Urothelium cell line (cell line): Measurements from ENCODE around the gene HNRNPCL1.
"Not testable (repeated sequence)": the region's sequence is repeated elsewhere in the genome, so short reads cannot be mapped to it uniquely, and the experiment has no call there.

ENCODE experiments used
- DNase-seq: peaks from one replicate; pipeline ENCODE4 v3.0.0; 2011; ENCODE audit warnings: low spot score, mixed read lengths
- FAIRE-seq: peaks from 2 replicates; lab custom pipeline; 2011; peaks lifted over from hg19 to GRCh38; lab: Jason Lieb, UNC

Gene HNRNPCL1

DNA sequence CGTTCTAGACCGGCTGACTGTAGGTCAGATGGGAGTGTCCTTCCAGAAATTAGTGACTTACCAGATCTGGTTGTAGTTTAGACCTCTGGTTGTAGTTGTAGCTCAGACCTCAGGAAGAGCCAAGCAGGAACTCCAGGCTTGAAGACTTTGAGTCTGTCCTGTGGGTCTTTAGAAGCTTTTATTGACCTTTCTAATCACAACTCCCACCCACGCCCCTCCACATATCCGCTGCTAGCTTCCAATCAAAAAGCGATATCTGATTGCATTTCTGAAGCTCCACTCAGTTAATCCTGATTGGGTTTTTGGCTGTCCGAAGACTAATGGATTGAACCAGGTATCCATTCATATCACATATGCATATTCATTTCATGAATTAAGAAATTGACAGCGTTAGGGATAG, at the start of gene HNRNPCL1:
TSS of gene HNRNPCL1 (minus strand) at position 101 of the 400 bp plus-strand sequence. CDS start 431 bp downstream, outside the sequence.
- not testable (repeated sequence) for DNase-seq, FAIRE-seq

DNA sequence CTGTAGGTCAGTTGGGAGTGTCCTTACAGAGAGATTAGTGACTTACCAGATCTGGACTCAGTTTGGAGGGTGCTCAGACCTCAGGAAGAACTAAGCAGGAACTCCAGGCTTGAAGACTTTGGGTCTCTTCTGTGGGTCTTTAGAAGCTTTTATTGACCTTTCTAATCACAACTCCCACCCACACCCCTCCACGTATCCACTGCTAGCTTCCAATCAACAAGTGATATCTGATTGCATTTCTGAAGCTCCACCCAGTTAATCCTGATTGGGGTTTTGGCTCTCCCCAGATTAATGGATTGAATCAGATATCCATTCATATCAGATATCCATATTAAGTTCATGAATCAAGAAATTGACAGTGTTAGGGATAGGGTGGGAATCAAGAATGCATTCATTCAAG, 49.6 kb upstream of the HNRNPCL1 start, which contains the start of gene PRAMEF10:
TSS of gene PRAMEF10 (minus strand) at position 101 of the 400 bp plus-strand sequence. CDS start 2,423 bp downstream, outside the sequence.
- DNase-seq: not testable (repeated sequence)

DNA sequence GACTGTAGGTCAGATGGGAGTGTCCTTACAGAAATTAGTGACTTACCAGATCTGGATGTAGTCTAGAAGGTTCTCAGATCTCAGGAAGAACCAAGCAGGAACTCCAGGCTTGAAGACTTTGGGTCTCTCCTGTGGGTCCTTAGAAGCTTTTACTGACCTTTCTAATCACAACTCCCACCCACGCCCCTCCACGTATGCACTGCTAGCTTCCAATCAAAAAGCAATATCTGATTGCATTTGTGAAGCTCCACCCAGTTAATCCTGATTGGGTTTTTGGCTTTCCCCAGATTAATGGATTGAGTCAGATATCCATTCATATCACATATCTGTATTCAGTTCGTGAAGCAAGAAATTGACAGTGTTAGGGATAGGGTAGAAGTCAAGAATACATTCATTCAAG, 37.6 kb upstream of the HNRNPCL1 start, which contains the start of gene PRAMEF4:
TSS of gene PRAMEF4 (minus strand) at position 101 of the 400 bp plus-strand sequence. CDS start 2,807 bp downstream, outside the sequence.
- DNase-seq, FAIRE-seq: not testable (repeated sequence)

More for the DNA sequence above, 49.6 kb upstream of the HNRNPCL1 start, which contains the start of gene PRAMEF10:
- FAIRE-seq: not testable (repeated sequence)

DNA sequence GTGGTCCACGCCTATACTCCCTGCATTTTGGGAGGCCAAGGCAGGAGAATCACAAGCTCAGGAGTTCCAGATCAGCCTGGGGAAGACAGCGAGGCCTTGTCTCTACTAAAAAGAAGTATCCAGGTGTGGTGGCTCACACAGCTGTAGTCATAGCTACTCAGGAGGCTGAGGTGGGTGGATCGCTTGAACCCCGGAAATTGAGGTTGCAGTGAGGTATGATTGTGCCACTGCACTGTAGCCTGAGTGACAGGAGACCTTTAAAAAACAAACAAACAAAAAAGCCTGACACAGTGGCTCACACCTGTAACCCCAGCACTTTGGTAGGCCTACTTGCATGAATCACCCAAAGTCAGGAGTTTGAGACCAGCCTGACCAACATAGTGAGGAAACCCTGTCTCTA, 29.9 kb upstream of the HNRNPCL1 start:
- not testable (repeated sequence) for FAIRE-seq

DNA sequence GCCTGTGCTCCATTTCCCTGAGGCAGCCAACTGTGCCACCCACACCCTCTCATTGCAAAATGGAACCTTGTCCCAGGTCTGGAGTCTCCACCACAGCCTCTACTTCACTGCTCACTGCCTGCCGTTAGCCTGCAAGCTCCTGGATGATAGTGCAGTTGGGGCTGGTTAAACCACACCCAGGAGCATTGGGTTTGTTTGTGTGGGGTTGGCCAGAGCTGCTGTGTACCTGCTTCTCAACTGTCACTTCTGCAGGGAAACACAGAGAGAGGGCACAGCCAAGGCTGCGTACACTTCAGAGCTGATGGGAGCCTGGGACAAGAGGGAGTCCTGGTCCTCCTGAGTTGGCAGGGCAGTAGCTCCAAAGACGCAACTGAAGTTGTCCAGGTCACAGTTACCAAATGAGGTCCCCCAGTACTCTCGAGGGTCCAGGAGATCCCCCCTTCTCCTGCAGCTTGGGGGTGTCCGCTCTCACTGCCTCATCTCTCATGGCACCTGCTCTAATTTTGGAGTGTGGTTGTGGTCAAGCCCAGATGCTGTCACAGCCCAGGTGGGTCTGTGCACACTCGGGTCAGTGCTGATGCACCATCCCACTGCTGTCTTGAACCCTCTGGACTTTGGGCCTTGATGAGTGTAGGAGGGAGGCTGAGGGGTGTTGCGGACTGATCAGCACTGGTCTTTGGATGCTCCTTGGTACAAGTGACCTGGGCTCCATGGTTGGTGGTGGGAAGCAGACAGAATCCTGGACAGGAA, 14.8 kb upstream of the HNRNPCL1 start:
- not testable (repeated sequence) for FAIRE-seq, DNase-seq

More for the DNA sequence above, 29.9 kb upstream of the HNRNPCL1 start:
- not testable (repeated sequence) for DNase-seq

DNA sequence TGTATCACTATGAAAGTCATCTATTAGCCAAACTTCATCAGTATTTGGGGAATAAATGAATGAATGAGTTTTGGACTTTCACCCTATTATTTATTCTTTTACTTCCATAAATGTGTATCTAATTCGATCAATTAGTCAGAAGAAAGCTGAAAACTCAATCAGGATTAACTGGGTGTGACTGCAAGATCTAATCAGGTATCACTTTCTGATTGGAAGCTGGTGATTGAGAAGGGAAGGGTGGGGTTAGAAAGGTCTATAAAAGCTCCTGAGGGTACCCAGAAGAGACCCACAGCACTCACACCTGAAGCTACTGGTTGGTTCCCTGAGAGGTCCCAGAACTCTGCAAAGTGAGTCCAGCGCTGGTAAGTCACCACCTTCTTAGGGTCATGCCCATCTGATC, 8.3 kb upstream of the HNRNPCL1 start, which contains the start of gene PRAMEF2:
TSS of gene PRAMEF2 (plus strand) at position 301 of the 400 bp plus-strand sequence. CDS start 1,924 bp downstream, outside the sequence.
- FAIRE-seq, DNase-seq: not testable (repeated sequence)

DNA sequence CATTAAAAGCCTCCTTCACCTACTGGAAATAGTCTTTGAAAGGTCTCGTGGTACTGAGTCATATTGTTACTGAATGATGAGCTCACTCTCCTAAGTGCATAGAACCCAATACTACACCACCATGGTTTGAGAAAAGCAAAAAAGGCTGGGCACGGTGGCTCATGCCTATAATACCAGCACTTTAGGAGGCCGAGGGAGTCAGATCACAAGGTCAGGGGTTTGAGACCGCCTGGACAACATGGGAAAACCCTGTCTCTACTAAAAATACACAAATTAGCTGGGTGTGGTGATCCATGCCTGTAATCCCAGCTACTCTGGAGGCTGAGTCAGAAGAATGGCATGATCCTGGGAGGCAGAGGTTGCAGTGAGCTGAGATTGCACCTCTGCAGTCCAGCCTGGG, 3.3 kb upstream of the HNRNPCL1 start:
- DNase-seq (peak; percentile 62), FAIRE-seq (no peak)

DNA sequence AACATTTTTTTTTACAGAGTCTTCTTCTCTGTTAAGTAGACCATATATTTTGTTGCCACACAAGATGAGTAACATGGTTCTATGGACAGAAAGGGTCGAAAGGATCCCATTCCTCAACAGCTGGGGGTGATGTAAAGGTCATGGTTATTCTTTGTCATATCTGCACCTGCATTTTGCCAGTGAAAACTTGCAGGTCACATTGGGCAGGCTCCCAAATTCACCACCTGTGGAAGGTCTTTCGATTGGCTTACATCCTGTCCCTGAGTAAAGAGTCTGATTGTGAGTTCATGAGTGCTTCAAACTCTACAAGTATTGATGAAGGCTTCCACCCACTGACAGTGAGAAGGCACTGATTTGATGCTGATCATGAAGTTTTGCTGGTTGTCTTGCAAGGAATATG, 15.3 kb downstream of the HNRNPCL1 start:
- not testable (repeated sequence) for FAIRE-seq, DNase-seq

DNA sequence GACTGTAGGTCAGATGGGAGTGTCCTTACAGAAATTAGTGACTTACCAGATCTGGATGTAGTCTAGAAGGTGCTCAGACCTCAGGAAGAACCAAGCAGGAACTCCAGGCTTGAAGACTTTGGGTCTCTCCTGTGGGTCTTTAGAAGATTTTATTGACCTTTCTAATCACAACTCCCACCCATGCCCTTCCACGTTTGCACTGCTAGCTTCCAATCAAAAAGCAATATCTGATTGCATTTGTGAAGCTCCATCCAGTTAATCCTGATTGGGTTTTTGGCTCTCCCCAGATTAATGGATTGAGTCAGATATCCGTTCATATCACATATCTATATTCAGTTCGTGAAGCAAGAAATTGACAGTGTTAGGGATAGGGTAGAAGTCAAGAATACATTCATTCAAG, 17.2 kb downstream of the HNRNPCL1 start, which contains the start of gene PRAMEF11:
TSS of gene PRAMEF11 (minus strand) at position 101 of the 400 bp plus-strand sequence. CDS start 2,621 bp downstream, outside the sequence.
- DNase-seq, FAIRE-seq: not testable (repeated sequence)

DNA sequence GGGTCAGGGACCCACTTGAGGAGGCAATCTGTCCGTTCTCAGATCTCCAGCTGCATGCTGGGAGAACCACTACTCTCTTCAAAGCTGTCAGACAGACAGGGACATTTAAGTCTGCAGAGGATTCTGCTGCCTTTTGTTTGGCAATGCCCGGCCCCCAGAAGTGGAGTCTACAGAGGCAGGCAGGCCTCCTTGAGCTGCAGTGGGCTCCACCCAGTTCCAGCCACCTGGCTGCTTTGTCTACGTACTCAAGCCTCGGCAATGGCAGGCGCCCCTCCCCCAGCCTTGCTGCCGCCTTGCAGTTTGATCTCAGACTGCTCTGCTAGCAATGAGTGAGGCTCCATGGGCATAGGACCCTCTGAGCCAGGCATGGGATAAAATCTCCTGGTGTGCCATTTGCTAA, 29.5 kb downstream of the HNRNPCL1 start:
- DNase-seq, FAIRE-seq: not testable (repeated sequence)

DNA sequence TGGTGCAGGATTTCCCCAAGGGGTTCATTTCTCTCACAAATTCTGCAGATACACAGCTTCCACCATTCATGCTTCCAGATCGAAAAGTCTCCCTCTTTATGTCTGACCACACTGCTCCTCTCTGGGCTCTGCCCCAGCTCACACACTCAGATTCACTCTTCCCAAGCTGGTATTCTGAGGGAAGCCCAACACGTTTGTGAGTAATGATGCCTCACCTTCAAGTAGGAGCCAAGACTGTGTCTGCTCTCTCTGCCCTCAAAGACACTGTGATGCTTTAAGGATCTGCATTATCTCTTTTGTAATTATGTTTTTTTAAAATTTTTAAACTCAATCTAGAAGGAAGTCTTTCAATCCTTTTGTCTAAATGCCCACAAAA, 37.1 kb downstream of the HNRNPCL1 start:
- DNase-seq: no peak
- FAIRE-seq: no peak

DNA sequence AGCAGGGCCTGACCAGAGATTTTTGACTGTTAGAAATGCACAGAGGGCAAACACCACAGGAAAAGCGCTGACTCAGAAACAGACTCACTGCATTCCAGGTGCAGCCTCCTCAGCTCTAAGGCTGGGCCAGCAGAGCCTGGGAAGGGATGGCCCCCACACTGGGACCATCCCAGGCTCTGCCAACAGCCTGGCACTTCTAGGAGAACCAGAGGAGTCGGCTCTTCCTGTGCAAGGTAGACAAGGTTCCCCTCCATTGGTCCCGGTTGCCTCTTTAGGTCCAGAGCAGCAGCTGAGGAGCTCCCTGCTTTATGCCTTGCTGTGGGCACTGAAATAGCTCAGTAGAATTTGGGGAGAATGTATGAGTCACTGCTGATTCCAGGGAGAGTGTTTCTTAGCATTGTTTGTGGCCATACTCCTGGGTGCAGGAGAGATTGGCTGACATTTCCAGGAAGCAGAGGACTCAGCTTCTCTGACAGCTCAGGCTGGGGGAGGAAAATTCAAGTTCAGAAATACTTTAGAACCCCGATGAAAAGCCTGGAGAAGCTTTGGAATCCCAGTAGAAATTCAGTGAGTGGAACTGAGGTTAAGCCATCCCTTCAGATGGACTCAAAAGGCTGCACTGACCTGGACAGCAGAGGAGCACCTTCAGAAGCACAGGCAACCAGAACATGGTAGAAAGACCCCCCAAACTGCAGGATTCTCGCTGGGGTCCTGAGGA, 37.7 kb downstream of the HNRNPCL1 start:
- FAIRE-seq: no peak
- peak; percentile 71 for DNase-seq

DNA sequence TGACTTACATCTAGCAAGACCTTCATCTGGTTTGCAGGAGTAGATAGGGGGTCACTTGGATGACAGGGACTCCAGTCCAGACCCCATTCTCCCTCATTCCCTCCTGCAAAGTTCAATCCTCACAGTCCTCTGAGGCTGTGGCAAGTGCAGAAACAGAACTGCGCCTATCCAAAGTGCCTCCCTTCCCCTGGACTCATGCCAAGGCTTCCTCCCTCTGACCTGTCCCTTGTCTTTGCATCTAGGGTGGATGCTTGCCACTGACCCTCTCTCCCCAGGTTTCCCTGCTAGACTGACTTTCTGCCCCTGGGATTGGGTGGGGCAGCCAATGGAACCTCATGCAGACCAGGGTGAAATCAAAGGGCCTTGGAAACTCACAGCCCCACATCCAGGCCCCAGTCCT, 38.6 kb downstream of the HNRNPCL1 start:
- DNase-seq (no peak), FAIRE-seq (no peak)

DNA sequence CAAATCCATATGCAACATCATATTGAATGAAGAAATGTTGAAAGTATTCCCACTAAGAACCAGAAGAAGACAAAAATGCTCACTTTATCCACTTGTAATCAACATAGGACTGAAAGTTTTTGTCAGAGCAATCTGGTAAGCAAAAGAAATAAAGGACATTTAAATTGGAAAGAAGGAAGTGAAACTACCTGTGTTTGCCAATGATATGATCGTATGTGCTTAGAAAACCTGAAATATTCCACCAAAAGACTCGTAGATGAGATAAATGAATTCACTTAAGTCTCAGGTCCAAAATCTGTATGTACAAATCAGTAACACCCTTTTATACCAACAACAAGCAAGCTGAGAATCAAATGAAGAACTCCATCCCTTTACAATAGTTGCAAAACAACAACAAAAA, 48.8 kb downstream of the HNRNPCL1 start:
- no peak for DNase-seq
- no peak for FAIRE-seq

DNA sequence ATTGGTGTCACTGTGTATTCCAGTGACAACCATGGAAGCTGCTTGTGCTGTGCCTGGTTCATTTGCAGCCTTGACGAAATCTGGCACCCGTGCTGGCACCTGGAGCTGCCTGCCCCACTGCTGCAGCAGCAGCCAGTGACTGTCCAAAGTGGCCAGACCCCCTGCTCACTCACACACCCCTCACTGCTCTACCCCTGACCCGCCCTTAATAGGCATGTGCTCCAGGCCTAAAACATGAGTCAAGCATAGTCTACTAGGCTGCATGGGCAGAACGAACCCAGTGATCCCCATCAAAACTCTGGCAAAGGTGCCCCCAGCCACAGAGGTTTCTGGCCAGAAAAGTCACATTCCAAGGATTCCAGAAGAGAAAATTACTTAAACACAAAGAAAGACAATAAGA, 49.6 kb downstream of the HNRNPCL1 start:
- DNase-seq: no peak
- FAIRE-seq: no peak
